GM06990 (cell line): ENCODE data around the gene TBKBP1.

ENCODE experiments used
- DNase-seq: peaks from one replicate; pipeline ENCODE4 v3.0.0-alpha.2; 2011; ENCODE audit not compliant: insufficient read length; ENCODE audit errors: extremely low read depth
- H3K27me3 ChIP-seq: replicated peaks from 2 replicates; pipeline ENCODE4 v1.6.0; 2011; ENCODE audit warnings: low read length; ENCODE audit not compliant: control insufficient read depth, insufficient read depth
- H3K36me3 ChIP-seq: 2 replicates; pipeline ENCODE4 v1.5.1; 2011; ENCODE audit warnings: low read length; ENCODE audit not compliant: control insufficient read depth, insufficient read depth
- H3K4me3 ChIP-seq: replicated peaks from 2 replicates; pipeline ENCODE4 v1.5.1; 2011; ENCODE audit warnings: low read depth, mild to moderate bottlenecking, control low read depth, low read length
- TF ChIP-seq, protein P1 (sequence below): IDR thresholded peaks from 2 replicates; pipeline ENCODE4 v1.5.1; 2011; ENCODE audit warnings: low read length, control low read depth, mild to moderate bottlenecking, inconsistent platforms; ENCODE audit not compliant: insufficient read depth, poor library complexity, severe bottlenecking

TBKBP1 gene

DNA sequence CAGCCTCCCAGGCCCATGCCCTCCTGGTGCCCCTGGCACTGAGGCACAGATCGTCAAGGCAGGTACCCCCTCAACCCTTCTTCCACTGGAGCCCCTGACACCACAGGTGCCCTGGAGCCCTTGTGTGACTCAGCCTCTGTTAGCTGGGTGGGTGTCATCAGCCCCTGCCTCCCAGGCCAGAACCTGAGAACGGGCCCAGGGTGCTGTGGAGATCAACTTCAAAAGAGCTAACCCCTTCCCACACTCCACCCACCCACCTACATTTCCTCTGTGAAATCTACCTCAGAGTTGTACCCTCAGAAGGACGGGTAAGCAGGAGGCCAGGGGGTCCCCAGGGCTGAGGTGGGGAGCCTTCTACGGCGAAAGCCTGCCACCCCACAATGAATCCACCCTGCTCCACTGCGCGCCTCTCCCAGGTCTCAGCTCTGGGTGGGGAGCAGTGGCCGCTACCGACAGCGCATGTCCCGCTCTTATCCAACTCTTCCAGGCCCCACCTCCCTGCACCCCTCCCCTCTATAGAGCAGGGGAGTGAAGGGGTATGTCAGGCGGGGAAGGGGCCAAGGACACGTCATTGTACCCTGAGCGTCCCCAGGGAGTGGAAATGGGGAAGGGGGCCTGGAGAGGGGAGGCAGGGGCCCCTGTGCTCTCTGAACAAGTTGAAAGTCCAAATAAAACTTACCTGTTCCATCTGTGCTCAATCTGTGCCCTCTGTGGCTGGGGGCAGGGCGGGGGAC, 17.6 kb downstream of the TBKBP1 start:
- TF ChIP-seq, protein P1, sequence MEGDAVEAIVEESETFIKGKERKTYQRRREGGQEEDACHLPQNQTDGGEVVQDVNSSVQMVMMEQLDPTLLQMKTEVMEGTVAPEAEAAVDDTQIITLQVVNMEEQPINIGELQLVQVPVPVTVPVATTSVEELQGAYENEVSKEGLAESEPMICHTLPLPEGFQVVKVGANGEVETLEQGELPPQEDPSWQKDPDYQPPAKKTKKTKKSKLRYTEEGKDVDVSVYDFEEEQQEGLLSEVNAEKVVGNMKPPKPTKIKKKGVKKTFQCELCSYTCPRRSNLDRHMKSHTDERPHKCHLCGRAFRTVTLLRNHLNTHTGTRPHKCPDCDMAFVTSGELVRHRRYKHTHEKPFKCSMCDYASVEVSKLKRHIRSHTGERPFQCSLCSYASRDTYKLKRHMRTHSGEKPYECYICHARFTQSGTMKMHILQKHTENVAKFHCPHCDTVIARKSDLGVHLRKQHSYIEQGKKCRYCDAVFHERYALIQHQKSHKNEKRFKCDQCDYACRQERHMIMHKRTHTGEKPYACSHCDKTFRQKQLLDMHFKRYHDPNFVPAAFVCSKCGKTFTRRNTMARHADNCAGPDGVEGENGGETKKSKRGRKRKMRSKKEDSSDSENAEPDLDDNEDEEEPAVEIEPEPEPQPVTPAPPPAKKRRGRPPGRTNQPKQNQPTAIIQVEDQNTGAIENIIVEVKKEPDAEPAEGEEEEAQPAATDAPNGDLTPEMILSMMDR, result no peak
- DNase-seq, result no peak
- no peaks in the 10 kb centered on the region for H3K36me3 ChIP-seq
- no peaks in the 10 kb centered on the region; the same call in 1 of the 2 replicates for H3K27me3 ChIP-seq
- H3K4me3 ChIP-seq, result no peak overlapping the region

DNA sequence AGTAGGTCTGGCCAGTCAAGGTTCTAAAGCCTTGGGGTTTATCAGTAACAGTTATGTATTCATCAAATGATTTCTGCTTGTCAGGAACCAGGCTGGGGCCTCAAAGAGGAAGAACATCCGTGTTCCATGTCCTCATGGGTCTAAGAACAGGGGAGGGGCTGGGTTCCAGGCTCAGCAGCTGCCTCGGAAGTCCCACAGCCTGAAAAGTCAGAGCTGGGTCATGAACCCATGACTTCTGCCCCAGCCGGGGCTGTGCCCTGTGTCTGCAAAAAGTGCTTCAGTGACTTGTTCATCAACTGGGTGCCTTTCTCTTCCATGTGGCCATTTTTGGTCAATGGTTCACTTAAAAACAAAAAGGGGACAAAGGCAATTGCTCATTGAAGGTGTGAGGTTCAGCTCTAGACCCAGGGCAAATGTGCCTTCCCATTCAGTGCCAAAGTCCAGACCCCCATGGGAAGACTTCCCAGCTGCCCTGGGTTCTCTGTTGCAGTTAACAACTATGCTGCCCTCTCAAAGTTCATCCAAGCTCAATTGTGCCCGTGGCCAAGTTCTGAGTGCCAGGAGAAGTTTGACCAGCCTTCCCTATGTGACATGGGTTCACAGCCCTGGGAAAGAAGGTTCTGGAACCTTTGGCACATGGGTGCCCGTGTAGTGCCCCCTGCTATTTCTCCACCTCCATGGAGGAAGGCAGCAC, 18.5 kb downstream of the TBKBP1 start:
- DNase-seq, result no peak
- Histone ChIP-seq H3K36me3 (no peaks in the 10 kb centered on the region), H3K4me3 (no peak overlapping the region), H3K27me3 (no peaks in the 10 kb centered on the region; the same call in 1 of the 2 replicates)
- TF ChIP-seq, protein P1, result no peak

DNA sequence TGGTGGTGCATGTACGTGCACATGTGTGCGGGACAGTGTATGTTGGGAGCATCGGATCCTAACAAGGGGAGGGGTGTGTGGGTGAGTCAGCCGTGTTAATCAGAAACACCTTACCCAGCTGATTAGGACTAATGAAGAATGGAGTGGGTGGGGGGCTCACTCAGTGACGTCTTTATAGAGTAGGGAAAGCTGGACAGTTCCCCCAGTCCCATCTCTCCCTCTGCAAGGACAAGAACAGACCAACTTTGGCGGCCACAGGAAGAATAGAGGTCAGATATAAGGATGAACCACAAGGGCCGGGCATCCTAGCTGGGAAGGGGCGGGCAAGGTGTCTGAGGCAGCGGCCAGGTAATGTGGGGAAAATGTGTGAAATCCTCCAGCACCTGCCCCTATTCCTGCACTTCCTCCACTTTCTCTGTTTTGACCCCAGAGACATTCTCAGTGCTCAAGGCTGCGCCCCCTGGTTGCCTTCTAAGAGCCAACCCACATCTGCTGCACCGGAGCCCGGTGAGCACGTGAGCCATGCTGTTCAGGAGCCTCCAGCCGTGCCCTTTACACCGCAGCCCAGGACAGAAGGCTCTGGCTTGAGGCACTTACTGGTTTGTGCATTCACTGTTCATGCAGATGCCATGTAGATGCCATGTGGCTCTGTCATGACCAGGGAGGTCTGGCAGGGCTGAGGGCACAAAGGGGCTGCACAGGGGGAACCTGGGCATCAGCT, 20.2 kb downstream of the TBKBP1 start:
- TF ChIP-seq, protein P1, result peak; percentile 31

DNA sequence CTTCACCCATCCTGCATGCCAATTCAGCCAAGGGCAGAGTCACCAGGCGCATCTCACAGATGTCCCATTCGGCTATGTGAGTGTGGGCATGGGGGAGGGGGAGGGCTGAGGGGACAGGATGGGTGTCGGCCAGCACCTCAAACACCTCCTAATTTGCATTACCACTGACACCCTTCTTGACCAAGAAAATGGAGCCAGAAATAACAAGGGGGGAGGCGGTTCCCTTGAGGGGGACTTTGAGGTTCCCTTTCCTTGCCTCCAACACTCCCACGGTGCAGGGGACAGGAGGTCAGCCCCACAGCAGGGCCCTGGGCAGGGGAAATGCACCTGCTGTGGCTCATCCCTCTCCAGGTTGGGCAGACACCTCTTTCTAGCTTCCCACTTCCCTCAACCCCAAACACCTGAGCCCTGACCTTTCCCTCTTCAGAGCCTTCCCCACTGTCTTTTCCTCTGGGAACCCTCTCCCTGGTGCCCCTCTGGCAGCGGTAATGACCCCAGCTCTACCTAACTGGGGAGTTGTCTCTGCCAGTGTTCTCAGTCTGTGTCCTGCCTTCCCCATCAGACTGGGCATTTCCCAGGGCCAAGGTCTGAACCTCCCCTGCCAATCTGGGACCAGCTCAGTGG, 20.9 kb downstream of the TBKBP1 start:
- TF ChIP-seq, protein P1, result no peak
- no peaks in the 10 kb centered on the region for H3K36me3 ChIP-seq
- H3K27me3 ChIP-seq, result peaks cover 4% of the 10 kb centered on the region
- no peak for DNase-seq
- H3K4me3 ChIP-seq, result no peak overlapping the region

More for the DNA sequence above, 20.2 kb downstream of the TBKBP1 start:
- Histone ChIP-seq H3K27me3 (peaks cover 4% of the 10 kb centered on the region), H3K36me3 (no peaks in the 10 kb centered on the region), H3K4me3 (no peak overlapping the region)
- DNase-seq, result no peak

DNA sequence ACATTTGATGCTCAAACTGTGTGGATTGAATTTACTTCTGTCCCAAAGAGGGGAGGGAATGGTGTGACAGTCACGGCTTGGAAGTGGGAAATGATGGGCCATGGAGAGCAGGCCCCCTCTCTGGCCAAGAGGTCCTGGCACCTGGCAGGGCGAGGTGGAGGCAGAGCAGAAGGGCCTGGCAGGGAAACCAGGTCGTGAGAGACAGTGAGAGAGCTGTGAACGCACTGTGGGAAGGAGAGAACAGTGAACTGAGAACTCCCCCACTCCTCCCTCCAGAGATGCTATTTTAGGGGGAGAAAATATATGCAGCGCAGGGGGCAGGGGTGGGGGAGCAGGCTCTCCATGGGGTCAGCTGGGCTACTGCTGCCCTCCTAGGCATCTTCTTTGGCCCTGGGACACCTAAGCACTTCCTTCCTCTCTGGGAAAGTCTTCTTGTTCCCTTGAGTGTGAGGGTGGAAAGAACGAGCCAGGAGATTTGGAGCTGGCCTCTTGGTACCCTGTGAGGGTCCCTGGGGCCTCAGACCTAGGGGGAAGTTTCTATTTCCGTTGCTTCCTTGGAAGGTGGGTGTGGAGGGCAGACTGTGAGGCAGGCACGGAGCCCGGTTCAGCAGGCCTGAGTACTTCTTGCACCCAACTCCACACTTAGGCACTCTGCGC, 21.8 kb downstream of the TBKBP1 start:
- Histone ChIP-seq H3K36me3 (no peaks in the 10 kb centered on the region), H3K4me3 (no peak overlapping the region), H3K27me3 (peaks cover 4% of the 10 kb centered on the region)
- TF ChIP-seq, protein P1, result no peak
- no peak for DNase-seq
